Activated T-helper 9 cell treated with anti-CD3 and anti-CD28 coated beads, Interleukin-2, amount 50 U/mL, for 16 hours (primary cell): Measurements from ENCODE around the gene C2CD4C.
"Not testable (repeated sequence)": the region's sequence is repeated elsewhere in the genome, so short reads cannot be mapped to it uniquely, and the experiment has no call there.

Experiments used
- DNase-seq: peaks from one replicate; pipeline ENCODE4 v3.0.0-alpha.2; 2020; ENCODE audit warnings: low read depth

Gene C2CD4C

DNA sequence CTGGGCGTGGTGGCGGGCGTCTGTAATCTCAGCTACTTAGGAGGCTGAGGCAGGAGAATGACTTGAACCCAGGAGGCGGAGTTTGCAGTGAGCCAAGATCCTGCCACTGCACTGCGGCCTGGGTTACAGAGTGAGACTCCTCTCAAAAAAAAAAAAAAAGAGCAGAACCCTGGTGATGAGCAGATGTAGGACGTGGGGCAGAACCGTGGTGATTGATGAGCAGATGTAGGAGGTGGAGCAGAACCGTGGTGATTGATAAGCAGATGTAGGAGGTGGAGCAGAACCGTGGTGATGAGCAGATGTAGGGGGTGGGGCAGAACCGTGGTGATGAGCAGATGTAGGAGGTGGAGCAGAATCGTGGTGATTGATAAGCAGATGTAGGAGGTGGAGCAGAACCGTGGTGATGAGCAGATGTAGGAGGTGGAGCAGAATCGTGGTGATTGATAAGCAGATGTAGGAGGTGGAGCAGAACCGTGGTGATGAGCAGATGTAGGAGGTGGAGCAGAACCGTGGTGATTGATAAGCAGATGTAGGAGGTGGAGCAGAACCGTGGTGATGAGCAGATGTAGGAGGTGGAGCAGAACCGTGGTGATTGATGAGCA lies 28.2 kb downstream of the C2CD4C start:
- not testable (repeated sequence) for DNase-seq

DNA sequence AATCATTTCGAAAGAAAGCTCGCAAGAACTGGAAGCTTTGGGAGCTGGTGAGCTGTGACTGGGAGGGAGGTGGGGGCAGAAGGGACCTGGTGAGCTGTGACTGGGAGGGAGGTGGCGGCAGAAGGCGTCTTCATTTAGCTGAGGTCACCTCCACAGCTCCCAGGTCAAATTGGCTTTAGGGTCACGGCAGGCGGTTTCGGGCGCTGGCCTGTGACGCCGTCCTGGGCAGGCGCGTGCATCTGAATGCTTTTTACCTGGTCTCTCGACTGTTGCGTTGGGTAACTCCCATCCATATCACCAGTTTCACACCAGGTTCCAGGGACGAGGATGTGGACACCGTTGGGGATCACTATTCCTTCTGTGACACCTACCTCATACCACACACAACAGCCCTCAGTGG lies 29.2 kb downstream of the C2CD4C start:
- no peak for DNase-seq

DNA sequence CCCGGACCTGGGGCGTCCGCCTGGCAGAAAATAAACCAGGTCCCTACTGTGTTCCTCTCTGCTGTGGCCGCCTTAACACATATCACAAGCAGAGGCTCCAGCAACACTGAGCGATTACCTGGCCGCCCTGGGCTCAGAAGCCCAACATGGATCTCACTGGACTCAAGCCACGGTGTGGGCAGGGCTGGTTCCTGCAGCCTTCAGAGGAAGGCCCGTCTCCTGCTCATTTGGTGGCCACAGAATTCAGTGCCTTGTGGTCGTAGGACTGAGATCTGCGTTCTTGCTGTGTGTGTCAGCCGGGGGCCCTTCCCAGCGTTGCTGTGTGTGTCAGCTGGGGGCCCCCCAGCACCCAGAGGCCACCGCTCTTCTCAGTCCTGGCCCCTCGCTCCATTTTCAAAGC lies 30.2 kb downstream of the C2CD4C start:
- no peak for DNase-seq

DNA sequence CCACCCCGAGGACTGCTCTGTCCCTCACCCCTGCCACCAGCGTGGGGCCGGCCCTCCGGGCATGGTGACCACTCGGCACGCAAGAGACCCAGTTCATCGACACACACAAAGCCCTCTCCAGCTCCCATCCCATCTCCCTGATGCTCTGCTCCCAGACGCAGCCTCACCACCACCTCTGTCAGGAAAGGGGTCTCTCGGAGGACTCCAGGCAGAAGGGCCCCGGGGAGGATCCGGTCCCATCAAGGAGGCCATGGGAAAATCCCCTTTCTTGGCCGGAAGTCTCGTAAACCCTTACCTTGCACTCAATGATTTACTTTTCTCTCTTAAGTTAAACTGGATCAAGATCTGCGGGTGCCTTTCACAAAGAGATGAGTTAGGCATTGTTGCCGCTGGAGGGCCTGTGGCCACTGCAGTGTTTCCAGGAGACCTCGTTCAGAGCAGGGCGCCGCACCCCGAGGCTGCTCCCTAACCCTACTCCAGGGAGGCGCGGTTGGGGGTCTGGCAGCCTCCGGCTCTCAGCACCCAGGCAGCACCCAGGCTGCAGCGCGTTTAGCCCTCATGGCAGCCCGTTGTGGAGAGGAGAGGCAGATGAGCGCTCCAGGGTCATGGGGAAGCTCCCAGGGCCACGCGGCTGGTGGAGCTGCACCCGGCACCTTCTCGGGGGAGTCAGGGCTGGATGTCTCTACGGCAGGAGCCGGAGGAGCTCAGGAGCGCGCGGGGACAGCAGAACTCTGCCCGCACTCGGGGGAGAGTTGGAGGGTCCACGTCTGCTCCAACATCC lies 31.0 kb downstream of the C2CD4C start:
- DNase-seq: no peak

DNA sequence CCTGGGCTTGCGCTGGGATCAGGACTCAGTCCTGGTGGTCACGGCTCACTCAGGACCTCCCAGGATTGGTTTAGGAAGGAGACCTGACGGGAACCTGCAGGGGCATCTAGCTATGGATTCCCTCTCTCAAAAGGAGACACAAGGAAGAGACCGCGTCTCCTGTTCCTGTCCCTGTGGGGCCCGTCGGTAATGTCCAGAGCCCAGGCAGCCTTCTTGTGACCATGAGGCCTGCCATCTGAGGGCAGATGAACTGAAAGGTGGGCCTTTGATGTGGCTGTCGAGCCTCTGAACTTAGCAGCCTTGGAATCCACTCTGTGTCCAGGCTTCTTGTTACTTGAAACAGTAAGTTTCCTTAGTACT lies 32.9 kb downstream of the C2CD4C start:
- DNase-seq: no peak

DNA sequence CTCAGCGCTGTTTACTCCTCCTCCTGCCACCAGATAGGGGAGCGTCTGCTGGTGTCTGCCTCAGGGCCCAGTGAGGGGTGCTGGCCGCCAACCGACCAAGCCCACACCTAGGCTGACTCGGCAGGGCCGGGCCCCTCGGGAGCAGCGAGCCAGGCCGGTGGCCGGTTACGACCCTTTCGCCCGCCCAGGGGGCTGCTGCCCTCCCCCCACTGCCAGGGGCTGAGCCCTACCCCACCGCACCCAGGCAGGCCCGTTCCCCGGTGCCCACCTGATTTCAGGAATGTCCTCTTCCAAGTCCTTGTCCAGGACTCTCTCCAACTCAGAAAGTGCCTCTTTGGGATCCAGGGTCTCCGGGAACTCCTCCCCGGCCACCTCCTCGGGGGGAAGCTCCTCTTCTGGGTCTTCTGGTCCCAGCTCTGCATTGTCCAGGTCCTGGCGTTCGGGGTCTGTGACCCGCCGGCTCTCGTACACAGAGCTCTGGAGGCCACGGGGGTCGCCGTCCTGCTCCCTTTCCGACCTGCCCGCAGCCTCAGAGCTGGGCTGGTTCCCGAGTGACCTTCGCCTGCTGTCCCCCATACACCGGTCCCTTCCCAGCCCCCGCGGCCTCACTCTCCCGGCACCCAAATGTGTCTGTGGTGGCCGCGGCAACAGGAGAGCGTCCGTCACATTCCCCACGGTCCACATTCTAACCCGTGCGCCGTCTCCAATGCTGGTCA lies 33.4 kb downstream of the C2CD4C start:
- no peak for DNase-seq

DNA sequence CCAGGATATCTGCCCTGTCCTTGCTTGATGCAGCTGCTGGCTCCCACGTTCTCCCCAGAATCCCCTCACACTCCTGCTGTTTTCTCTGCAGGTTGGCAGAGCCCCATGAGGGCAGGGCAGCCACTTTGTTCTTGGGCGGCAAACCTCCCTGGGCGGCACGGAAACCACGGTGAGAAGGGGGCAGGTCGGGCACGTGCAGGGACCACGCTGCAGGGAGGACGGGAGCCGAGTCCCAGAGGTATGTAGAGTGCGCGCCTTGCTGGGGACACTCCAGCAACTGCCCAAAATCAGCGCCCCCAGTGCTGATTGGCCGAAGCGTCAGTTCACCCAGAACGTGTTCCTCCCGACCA lies 34.1 kb downstream of the C2CD4C start:
- DNase-seq: no peak

DNA sequence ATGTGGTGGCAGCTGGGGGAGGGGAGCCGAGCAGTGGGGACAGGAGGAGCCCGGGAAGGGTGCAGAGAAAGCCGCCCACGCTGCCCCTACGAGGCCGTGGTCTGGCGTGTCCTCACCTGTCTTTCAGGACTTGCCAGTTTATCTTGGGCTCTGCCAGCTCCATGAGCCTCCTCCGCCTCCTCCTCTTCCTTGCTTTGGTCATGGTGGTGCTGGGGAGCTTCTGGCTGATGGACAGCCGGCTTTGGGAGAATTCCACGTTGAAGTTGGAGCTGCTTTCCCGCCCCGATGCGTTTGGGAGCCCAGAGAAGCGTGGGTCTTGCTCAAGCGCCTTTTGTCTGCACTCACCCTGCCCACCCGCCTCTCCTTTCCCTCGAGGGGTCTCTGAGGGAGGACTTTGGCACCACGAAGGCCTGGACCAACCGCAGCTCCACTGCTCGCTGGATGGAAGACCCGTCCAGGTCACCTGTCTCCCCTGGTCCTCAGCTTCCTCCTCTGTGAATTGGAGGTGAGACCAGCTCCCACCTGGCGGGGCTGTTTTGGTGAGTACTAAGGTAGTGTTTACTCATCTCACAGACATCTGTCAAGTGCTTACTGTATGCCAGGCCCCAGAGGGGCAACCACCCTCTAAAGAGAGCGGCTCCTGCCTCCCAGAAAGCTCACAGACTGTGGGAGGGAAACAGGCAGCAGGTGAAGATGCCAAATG lies 34.6 kb downstream of the C2CD4C start:
- no peak for DNase-seq

DNA sequence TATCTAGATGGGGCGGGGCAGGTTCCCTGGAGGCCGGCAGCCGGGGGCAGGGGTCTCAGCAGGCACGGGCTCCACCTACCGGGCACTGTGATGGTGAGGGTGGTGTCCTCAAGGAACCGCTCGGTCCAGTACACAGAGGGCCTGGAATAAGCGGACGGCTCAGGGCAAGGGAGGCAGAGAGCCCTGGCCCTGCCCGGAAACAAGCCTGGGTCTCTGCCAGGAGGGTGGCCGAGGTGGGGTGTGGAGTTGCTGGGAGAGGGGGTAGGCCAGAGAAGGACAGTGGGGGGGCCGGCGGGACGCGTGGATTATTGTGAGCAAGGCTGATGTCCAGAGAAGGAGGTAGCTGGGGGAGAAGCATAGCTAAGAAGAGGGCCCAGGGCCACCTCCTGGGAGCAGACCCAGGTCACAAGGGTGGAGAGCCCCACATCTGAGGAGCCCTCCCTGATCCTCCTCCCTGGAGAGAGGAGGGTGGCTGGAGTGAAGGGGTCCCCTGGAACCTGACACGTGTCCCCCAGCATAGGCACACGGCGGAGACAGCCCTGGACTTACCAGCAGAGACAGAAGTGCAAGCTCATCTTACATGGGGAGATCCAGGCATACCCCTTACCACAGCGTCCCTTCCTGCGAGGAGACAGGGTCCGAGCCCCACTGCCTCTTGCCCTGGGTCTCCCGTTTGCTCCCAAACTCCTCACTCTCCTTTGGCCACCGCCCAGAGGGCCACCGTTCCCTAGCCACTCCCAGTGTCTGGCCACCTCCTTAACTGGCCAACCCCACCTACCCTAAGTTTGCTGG lies 35.4 kb downstream of the C2CD4C start:
- no peak for DNase-seq

DNA sequence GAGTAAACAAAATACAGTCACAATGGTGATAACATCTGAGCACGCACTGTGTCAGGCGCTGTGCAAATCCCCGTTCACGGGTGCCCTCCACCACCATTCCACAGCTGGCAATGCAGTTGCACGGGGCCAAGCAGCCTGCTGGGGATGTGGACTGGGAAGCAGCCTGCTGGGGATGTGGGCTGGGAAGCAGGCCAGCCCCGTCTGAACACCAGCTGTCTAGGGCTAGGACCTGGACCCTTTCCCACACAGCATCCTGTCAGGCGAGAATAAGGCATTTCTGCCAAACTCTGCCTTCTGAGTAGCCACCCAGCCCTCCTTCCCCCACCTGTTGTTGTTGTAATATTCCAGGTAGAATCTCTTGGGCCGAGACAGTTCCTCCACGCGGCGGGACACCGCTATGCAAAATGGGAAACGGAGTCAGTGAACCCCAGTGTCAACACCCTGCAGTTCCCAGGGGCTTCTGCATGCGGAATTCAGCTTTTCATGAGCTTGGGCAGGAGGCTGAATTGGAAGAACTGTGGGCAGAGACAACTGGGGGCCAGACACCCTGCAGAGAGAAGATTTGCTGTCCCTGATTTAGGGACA lies 36.5 kb downstream of the C2CD4C start:
- DNase-seq: no peak

DNA sequence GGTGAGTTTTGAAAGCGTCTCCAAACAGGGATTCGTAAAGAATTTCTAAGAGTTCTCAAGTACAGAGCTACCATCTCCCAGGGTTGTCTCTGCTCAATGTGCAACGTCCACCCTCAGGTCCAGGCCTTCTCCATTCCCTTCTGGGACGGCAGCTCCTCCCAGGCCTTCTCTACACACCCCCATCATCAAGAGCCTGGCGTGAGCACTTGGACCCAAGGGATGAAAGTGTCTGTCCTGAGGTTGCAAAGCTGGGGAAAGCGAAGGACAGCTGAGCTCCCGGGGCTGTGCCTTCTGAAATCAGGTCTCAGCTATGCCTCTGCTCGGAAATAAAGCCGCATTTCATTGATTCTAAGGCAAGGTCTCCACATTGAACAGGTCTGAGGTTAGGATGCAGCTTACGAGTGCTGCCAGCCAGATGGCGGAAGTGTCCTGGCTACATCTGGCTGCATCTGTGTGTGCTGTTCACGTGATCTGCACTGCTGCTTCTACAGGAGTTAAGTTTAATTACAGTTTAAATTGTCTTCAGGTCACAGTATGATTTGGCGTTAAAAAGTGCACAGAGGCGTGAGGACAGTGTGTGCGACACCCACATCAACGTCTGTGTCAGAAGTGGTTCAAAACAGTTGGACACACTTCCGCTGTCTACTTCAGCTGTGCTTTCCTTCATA lies 37.3 kb downstream of the C2CD4C start:
- DNase-seq: no peak

DNA sequence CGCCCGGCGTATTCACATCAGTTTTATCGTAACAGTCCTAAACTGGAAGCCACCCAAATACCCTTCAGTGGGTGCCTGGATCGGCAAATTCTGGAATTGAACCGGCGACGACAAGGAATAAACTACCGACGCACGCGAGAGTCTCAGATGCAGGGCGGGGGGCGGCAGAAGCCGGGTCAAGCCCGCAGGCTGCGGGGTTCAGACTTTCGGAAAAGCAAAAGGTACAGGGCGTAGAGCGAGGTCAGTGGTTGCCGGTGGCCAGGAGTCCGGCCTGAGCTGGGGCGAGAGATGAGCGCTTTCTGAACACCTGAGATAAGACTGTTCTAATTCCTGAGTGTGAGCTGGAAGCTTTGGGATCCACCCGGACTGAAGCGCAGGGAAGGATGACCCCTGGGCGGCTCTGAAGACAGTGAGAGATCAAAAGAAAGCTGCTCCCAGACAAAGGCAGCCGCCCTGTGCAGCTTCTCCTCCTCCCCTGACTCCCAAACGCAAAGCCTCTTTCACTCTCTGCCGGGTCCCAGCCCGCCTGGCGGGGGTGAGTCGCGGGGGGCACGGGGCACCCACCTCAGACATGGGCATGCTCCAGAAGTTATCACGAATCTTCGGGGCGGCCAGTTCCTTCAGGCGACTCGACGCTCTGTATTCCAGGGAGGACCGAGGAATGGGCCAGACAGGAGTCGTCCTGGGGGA lies 38.2 kb downstream of the C2CD4C start:
- no peak for DNase-seq

DNA sequence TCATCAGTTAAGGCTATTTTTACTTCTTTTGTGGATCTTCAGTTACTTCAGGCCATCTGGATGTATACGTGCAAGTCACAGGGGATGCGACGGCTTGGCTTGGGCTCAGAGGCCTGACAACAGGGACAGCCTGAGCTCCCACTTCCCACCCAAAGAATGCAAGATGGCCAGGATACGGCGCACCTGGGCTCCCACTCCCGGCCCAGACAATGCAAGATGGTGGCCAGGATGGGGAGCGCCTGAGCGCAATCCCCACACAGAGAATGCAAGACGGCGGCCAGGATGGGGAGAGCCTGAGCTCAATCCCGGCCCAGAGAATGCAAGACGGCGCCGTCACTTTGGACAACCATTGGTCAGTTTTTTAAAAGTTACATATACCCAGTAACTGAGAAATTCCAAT lies 39.1 kb downstream of the C2CD4C start:
- no peak for DNase-seq

DNA sequence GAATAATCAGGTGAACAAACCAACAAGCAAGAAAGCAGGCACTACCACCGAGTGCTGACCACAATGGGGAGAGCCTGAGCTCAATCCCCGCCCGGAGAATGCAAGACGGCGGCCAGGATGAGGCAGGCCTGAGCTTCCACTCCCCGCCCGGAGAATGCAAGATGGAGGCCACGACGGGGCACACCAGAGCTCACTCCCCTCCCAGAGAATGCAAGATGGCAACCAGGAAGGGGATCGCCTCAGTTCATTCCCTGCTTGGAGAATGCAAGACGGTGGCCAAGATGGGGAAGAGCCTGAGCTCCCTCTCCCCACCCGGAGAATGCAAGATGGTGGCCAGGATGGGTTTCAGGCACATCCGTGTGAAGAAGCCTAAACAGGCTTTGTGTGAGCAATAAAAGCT lies 39.7 kb downstream of the C2CD4C start:
- no peak for DNase-seq

DNA sequence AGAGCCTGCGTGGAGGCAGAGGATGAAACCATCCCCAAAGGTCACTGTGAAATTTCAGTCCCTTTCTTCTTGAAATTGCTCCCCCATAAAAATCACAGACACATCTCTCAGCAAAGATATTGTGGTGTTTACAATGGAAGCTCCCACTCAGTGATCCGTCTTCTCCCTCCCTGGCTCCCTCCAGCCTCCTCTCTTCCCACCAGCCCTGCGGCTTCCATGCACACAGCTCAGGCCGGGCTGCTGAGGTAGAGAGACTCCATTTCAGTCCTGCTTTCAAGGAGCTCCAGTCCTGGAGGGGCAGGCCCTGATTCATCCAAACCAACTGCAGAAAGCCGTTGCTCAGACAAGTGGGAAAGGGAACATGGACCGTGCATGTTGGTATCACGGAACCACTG lies 40.3 kb downstream of the C2CD4C start:
- no peak for DNase-seq

DNA sequence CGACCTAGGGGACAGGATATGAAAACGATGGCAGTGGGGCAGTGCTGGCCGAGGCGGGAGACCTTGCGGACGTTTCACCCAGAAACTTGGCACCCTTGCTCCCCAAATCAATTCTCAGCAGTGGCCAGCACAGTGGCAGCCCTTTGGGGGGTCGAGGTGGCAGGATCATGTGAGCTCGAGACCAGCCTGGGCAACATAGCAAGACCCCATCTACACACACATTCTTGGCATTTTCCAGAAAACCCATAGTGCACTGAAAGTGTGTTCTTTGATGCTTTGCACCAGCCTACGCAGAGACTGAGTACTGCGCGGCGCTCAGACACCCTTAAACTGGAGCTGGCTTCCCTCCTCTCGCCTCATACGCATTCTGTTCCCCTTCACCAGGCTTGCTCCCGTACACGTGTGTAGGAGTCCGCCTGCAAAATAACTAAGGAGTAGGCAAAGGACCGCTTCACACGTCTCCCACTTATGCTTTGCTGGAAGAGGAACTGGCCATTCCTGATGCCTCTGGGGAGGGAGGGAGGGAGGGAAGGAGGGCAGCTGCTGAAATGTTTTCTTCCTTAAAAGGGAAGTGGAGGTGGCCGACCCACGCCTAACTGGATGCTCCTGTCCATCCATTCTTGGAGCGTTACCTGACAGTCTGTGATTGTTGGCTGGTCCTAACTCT lies 40.9 kb downstream of the C2CD4C start:
- DNase-seq: no peak

DNA sequence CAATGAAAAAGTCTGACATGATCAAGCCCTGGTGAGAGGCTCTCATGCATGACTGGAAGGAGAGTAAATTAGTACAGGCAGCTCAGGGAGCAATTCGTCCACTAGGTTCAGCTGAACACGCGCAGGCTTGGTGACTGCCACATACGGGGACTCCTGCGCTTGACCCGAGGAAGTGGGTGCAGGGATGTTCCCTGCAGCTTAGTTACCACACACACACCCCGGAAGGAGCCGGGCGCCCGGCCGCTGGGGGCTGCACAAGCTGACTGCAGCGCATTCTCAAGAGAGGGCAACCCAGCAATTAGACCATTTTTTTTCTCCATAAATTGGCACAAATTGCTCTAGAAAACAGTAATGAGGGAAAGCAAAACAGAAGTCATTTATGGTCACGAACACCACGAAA lies 41.4 kb downstream of the C2CD4C start:
- no peak for DNase-seq

DNA sequence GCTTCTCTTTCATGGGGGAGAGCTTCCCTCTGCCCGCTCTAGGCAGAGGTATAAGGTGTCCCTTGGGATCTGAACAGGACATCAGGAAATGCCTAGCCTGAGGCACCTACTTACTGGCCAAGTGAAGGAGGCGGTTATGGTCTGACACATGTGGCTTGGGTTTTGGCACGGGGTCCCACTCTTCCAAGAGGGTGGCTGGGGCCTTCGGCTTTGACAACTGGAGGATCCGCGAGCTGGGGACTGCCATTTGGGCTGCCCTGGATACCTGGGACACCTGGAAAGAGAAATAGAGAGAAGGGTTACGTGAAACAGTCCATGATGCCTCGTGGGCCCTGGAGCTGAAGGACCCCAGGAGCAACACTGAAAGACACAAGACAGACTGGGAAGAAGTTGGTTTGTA lies 42.0 kb downstream of the C2CD4C start:
- no peak for DNase-seq

DNA sequence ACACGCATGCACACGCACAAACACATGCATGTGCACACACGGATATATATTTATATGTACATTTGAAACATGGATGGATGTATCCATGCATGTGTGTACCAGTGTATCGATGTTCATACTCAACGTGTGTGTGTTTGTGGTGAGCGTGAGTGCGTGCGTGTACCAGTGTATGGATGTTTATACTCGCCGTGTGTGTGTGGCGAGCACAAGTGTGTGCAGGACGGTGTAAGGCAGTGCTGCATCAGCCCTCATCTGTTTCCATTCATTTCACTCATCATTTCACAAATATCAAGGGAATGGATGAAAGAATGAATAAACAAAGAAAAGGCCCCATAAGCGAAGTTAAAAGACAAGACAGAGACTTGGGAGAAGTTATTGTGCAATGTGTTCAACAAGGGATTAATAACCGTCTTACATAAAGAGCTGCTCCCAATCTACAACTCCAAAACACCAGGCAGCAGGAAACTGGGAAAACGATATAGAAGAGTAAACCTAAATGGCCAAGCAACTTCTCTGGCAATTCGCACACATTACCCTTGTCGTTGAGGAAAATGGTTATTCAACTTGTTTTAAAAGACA lies 42.7 kb downstream of the C2CD4C start:
- DNase-seq: no peak
